Prostate gland (tissue), 2 donors: ENCODE data around the gene ADARB2. TPM values are rescaled to one million over a fixed set of nuclear protein-coding genes. Genes with fewer than 3 reads are reported as not detected.
"Not testable (repeated sequence)": the region's sequence is repeated elsewhere in the genome, so short reads cannot be mapped to it uniquely, and the experiment has no call there.

Experiments used
- DNase-seq: peaks from one replicate; pipeline ENCODE4 v3.0.0-alpha.2; 2019; ENCODE audit warnings: low spot score
- H3K27ac ChIP-seq, 2 donors: fragments of 200-600 bp; sonication (generic); 2 replicates each; pipeline ENCODE4 v1.5.1; 2017 to 2019
- H3K27me3 ChIP-seq: fragments of 200-600 bp; sonication (generic); replicated peaks from 2 replicates; pipeline ENCODE4 v1.5.1; 2019; ENCODE audit not compliant: insufficient read depth
- H3K36me3 ChIP-seq, 2 donors: fragments of 200-600 bp; sonication (generic); 1 replicate in 1 of 2; 2 replicates in 1 of 2; pipeline versions ENCODE4 v1.5.1 to v1.8.1; 2017 to 2019
- H3K4me1 ChIP-seq: fragments of 200-600 bp; sonication (generic); replicated peaks from 2 replicates; pipeline ENCODE4 v1.5.1; 2019
- H3K4me3 ChIP-seq, 2 donors: fragments of 200-600 bp; sonication (generic); 2 replicates each; pipeline ENCODE4 v1.5.1; 2017 to 2019
- H3K9me3 ChIP-seq: fragments of 200-600 bp; sonication (generic); 2 replicates; pipeline ENCODE4 v1.5.1; 2017
- POLR2A ChIP-seq: fragments of 450-650 bp; IDR thresholded peaks from one replicate; pipeline ENCODE4 v1.6.1; 2016; ENCODE audit warnings: antibody characterized with exemption, mild to moderate bottlenecking
- POLR2AphosphoS5 ChIP-seq: sonication (generic); formaldehyde crosslinking; IDR thresholded peaks from one replicate; pipeline ENCODE4 v1.6.1; 2017; ENCODE audit warnings: antibody characterized with exemption
- WGBS: methylation state at CpG from one replicate; pipeline ENCODE4 v1.1.5; 2018; 5-methylcytosine and 5-hydroxymethylcytosine counted together
- intact Hi-C: fragments of 100-400 bp; cut with DNase I; formaldehyde crosslinking; loops from one replicate; pipeline ENCODE4 v1.14.2; 2022
- total RNA-seq, 2 donors: library from RNA; depleted of rRNA; stranded (reverse); fragments of >200 nt; gene quantifications; one replicate each; pipeline ENCODE4 v1.1.0, GENCODE V29; 2016
- TF ChIP-seq, protein P1 (sequence below), 4 experiments: fragments of 200-600 bp in 2 of 4; fragments of 450-650 bp in 2 of 4; sonication (generic) in 2 of 4; IDR thresholded peaks; 1 replicate in 3 of 4; 2 replicates in 1 of 4; pipeline ENCODE4 v1.5.1; 2016 to 2019; ENCODE audit warnings: antibody characterized with exemption in 4 of 4, mild to moderate bottlenecking in 2 of 4, moderate library complexity in 2 of 4

Gene ADARB2
- total RNA-seq, 2 donors from 2014 or later = 0.36 to 10.5 TPM

DNA sequence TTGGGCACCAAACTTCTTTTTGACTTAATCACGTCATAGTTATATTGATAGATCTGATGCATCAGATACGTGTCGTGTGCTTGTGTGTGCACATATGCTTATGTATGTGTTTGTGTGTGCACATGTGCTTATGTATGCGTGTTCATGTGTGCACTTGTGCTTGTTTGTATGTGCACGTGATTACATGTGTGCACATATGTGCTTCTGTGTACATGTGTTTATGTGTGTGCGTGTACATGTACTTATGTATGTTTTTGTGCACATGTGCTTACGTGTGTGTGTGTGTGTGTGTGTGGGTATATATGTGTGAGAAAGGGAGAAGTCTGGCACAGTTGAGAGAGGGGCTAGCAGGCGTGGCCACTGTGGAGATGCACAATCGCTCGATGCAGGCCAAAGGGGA is 507.8 kb downstream of the ADARB2 start:
- TF ChIP-seq POLR2AphosphoS5 (no peak), POLR2A (no peak)
- TF ChIP-seq, protein P1, sequence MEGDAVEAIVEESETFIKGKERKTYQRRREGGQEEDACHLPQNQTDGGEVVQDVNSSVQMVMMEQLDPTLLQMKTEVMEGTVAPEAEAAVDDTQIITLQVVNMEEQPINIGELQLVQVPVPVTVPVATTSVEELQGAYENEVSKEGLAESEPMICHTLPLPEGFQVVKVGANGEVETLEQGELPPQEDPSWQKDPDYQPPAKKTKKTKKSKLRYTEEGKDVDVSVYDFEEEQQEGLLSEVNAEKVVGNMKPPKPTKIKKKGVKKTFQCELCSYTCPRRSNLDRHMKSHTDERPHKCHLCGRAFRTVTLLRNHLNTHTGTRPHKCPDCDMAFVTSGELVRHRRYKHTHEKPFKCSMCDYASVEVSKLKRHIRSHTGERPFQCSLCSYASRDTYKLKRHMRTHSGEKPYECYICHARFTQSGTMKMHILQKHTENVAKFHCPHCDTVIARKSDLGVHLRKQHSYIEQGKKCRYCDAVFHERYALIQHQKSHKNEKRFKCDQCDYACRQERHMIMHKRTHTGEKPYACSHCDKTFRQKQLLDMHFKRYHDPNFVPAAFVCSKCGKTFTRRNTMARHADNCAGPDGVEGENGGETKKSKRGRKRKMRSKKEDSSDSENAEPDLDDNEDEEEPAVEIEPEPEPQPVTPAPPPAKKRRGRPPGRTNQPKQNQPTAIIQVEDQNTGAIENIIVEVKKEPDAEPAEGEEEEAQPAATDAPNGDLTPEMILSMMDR (IDR thresholded peaks at IDR 0.05) = no peak
- intact Hi-C loops = no loop called here
- no peaks in the 10 kb centered on the region for H3K36me3 ChIP-seq
- H3K4me1 ChIP-seq = no peaks in the 10 kb centered on the region
- no peak overlapping the region for H3K27ac ChIP-seq
- DNase-seq = no peak
- WGBS = 88% methylated on average over 10 of the region's 10 CpGs
- no peaks in the 10 kb centered on the region for H3K9me3 ChIP-seq
- no peak overlapping the region for H3K4me3 ChIP-seq
- no peaks in the 10 kb centered on the region for H3K27me3 ChIP-seq

DNA sequence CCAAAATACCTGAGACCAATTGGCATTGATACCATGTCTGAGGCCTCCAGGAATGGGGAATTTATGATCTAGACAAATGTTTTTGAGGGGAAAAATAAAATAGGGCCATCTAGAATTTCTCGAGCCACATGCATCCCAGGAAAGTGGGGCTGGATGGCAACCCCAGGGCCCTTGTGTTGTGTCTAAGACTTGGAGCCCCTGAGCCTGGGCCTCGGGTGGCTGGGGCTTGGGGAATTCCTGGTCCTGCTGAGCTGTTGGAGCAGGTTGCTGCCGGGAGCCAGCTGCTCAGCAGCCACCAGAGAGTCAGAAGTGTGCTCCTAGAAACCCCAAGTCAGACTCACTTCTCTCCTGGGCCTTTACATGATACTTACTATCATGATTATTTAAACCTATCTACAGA is 508.2 kb downstream of the ADARB2 start:
- TF ChIP-seq POLR2A (no peak), POLR2AphosphoS5 (no peak)
- TF ChIP-seq, protein P1 (IDR thresholded peaks at IDR 0.05) = no peak
- WGBS = 63% methylated on average over 3 of the region's 3 CpGs
- no peaks in the 10 kb centered on the region for H3K9me3 ChIP-seq
- no peaks in the 10 kb centered on the region for H3K4me1 ChIP-seq
- DNase-seq = no peak
- no peaks in the 10 kb centered on the region for H3K27me3 ChIP-seq
- H3K36me3 ChIP-seq = no peaks in the 10 kb centered on the region
- intact Hi-C loops = no loop called here
- no peak overlapping the region for H3K4me3 ChIP-seq
- H3K27ac ChIP-seq = no peak overlapping the region

DNA sequence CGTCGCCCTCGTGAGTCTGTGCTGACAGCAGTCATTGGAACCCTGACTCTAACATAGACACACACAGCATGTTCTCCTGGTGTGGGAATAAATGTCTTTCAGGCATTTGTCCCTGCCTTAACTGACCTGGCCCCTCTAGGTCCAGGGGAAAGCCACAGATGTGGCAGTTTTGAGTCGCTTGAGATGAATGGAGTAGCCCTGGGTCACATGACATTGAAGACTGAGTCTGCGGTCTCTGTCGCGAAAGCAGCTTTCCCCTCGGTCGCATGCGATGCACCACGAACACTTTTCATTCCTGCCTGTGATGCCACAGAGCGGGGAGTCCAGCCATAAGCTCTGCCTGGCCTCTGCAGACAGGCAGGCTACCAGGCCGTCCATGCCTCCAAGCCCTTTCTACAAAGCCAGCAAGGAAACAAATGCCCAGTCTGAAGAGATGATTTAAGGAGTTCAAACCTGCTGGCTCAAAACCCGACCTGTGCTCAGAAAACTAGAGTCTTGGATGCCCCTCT is 508.8 kb downstream of the ADARB2 start:
- 89% methylated on average over 14 of the region's 14 CpGs for WGBS
- no peaks in the 10 kb centered on the region for H3K27me3 ChIP-seq
- TF ChIP-seq, protein P1 (IDR thresholded peaks at IDR 0.05) = no peak
- no peak for TF ChIP-seq POLR2A
- TF ChIP-seq POLR2AphosphoS5 = no peak
- H3K9me3 ChIP-seq = no peaks in the 10 kb centered on the region
- no peaks in the 10 kb centered on the region for H3K4me1 ChIP-seq
- H3K36me3 ChIP-seq = no peaks in the 10 kb centered on the region
- H3K4me3 ChIP-seq = no peak overlapping the region
- intact Hi-C loops = no loop called here
- no peak for DNase-seq
- H3K27ac ChIP-seq = no peak overlapping the region

- H3K36me3 ChIP-seq = no peaks in the 10 kb centered on the region
- H3K4me1 ChIP-seq = no peaks in the 10 kb centered on the region
- H3K27ac ChIP-seq = no peak overlapping the region
- no peaks in the 10 kb centered on the region for H3K9me3 ChIP-seq
- intact Hi-C loops = no loop called here
- DNase-seq = no peak
- no peaks in the 10 kb centered on the region for H3K27me3 ChIP-seq
- TF ChIP-seq POLR2A (no peak), POLR2AphosphoS5 (no peak)
- TF ChIP-seq, protein P1 (IDR thresholded peaks at IDR 0.05) = no peak
- WGBS = 45% methylated on average over 9 of the region's 9 CpGs
- H3K4me3 ChIP-seq = no peak overlapping the region
These were observed 509.6 kb downstream of the ADARB2 start for GRCh38 chr10:1227510-1228402.

- H3K4me1 ChIP-seq, H3K36me3 ChIP-seq, intact Hi-C loops, H3K4me3 ChIP-seq, H3K27ac ChIP-seq, H3K9me3 ChIP-seq, H3K27me3 ChIP-seq, DNase-seq: not testable (repeated sequence)
- 44% methylated on average over 8 of the region's 8 CpGs for WGBS
These were observed 510.4 kb downstream of the ADARB2 start for GRCh38 chr10:1226907-1227306.

DNA sequence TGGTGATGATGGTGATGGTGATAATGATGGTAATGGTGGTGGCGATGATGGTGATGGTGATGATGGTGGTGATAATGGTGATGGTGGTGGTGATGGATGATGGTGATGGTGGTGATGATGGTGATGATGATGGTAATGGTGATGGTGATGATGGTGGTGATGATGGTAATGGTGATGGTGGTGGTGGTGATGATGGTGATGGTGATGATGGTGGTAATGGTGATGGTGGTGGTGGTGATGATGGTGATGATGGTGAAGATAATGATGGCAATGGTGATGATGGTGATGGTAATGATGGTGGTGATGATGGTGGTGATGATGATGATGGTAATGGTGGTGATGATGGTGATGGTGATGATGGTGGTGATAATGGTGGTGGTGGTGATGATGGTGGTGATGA is 517.5 kb downstream of the ADARB2 start:
- H3K36me3 ChIP-seq, H3K27me3 ChIP-seq, H3K27ac ChIP-seq, intact Hi-C loops, DNase-seq, H3K9me3 ChIP-seq, H3K4me1 ChIP-seq, H3K4me3 ChIP-seq: not testable (repeated sequence)
- WGBS = 0% methylated on average over 1 of the region's 1 CpG
